GM18858 (cell line): Measurements from ENCODE around the gene IRF2BP1.
"Not testable (repeated sequence)": the region's sequence is repeated elsewhere in the genome, so short reads cannot be mapped to it uniquely, and the experiment has no call there.

ENCODE experiments used
- ATAC-seq: cut with Tn5 transposase; IDR thresholded peaks from one replicate; pipeline ENCODE4 v1.9.1; 2021; ENCODE audit not compliant: unreplicated experiment

IRF2BP1 gene

GRCh38 chr19:45882652-45883585, 3.0 kb downstream of the IRF2BP1 start:
- ATAC-seq: no peak

GRCh38 chr19:45881909-45882528, 3.9 kb downstream of the IRF2BP1 start:
- no peak for ATAC-seq

- no peak for ATAC-seq
Observed at GRCh38 chr19:45881082-45881908, 4.6 kb downstream of the IRF2BP1 start.

GRCh38 chr19:45879971-45880370, 6.0 kb downstream of the IRF2BP1 start:
- ATAC-seq: no peak

GRCh38 chr19:45879055-45879454, 6.9 kb downstream of the IRF2BP1 start:
- ATAC-seq: no peak

GRCh38 chr19:45878043-45878794, 7.7 kb downstream of the IRF2BP1 start:
- ATAC-seq: no peak

GRCh38 chr19:45876411-45877197, 9.3 kb downstream of the IRF2BP1 start:
- ATAC-seq: no peak

- ATAC-seq: no peak
Observed at GRCh38 chr19:45876161-45876410, 9.9 kb downstream of the IRF2BP1 start.

GRCh38 chr19:45874620-45874966, 11.3 kb downstream of the IRF2BP1 start:
- no peak for ATAC-seq

GRCh38 chr19:45873219-45873772, 12.6 kb downstream of the IRF2BP1 start:
- ATAC-seq: no peak

GRCh38 chr19:45872095-45872919, 13.6 kb downstream of the IRF2BP1 start:
- ATAC-seq: no peak

- ATAC-seq: no peak
Observed at GRCh38 chr19:45870798-45871197, 15.1 kb downstream of the IRF2BP1 start.

GRCh38 chr19:45867241-45867640, 18.7 kb downstream of the IRF2BP1 start:
- not testable (repeated sequence) for ATAC-seq

- ATAC-seq: no peak
Observed at GRCh38 chr19:45866400-45867176, 19.4 kb downstream of the IRF2BP1 start.

GRCh38 chr19:45865269-45865948, 20.5 kb downstream of the IRF2BP1 start:
- ATAC-seq: no peak

GRCh38 chr19:45864629-45865082, 21.3 kb downstream of the IRF2BP1 start:
- ATAC-seq: no peak

GRCh38 chr19:45863840-45864628, 21.9 kb downstream of the IRF2BP1 start, which contains the start of gene FOXA3:
TSS of gene FOXA3 (plus strand) at chr19:45864326. CDS start at chr19:45864457, 131 bp downstream.
- ATAC-seq: peak; percentile 30
